H1 (cell line): ENCODE measurements around the gene PITPNB. TPM values are rescaled to one million over a fixed set of nuclear protein-coding genes. Genes with fewer than 3 reads are reported as not detected.

ENCODE experiments used
- CTCF ChIA-PET: fragments of 300-600 bp; sonication (Branson Sonifier 250); formaldehyde crosslinking; loops from one replicate; lab custom pipeline; 2021; ENCODE audit not compliant: partially characterized antibody; lab: Charles Lee
- POLR2A ChIA-PET: fragments of 300-600 bp; sonication (Branson Sonifier 250); formaldehyde crosslinking; loops from one replicate; lab custom pipeline; 2021; ENCODE audit warnings: inconsistent platforms; ENCODE audit not compliant: partially characterized antibody; lab: Charles Lee
- DNase-seq, 2 experiments: peaks; one replicate each; pipeline versions ENCODE4 v3.0.0 to v3.0.0-alpha.2; 2010 to 2022; ENCODE audit warnings: low spot score in 2 of 2, low read depth in 1 of 2, mixed read lengths in 1 of 2
- FAIRE-seq: peaks from 2 replicates; lab custom pipeline; 2011; peaks lifted over from hg19 to GRCh38; lab: Jason Lieb, UNC
- H2AFZ ChIP-seq: 2 replicates; pipeline ENCODE4 v1.8.1; 2012; ENCODE audit warnings: low read length, inconsistent platforms
- H2AK5ac ChIP-seq: 2 replicates; pipeline ENCODE4 v1.6.1; 2013; ENCODE audit warnings: low read depth, low read length
- H2BK120ac ChIP-seq: replicated peaks from 2 replicates; pipeline ENCODE3; 2013; ENCODE audit warnings: low read depth, low read length, inconsistent platforms
- H2BK12ac ChIP-seq: 2 replicates; pipeline ENCODE4 v1.6.1; 2013; ENCODE audit warnings: low read depth, low read length
- H2BK15ac ChIP-seq: 2 replicates; pipeline ENCODE4 v1.6.1; 2013; ENCODE audit warnings: low read length
- H2BK20ac ChIP-seq: 2 replicates; pipeline ENCODE4 v1.6.1; 2013; ENCODE audit warnings: low read length
- H2BK5ac ChIP-seq: 2 replicates; pipeline ENCODE4 v1.6.1; 2013; ENCODE audit warnings: low read depth, low read length
- H3K14ac ChIP-seq: 2 replicates; pipeline ENCODE4 v1.6.1; 2013; ENCODE audit warnings: inconsistent platforms; ENCODE audit not compliant: insufficient read length
- H3K18ac ChIP-seq: 2 replicates; pipeline ENCODE4 v1.6.1; 2013; ENCODE audit warnings: low read length; ENCODE audit errors: extremely low read depth
- H3K23ac ChIP-seq: 2 replicates; pipeline ENCODE4 v1.6.1; 2013; ENCODE audit warnings: inconsistent platforms; ENCODE audit not compliant: insufficient read length
- H3K23me2 ChIP-seq: 2 replicates; pipeline ENCODE4 v1.6.1; 2013; ENCODE audit warnings: low read depth, low read length
- H3K27ac ChIP-seq: 2 replicates; pipeline ENCODE4 v1.6.1; 2011; ENCODE audit warnings: low read depth, low read length, inconsistent platforms
- H3K27me3 ChIP-seq, 4 experiments: replicated peaks in 1 of 4; 1 replicate in 1 of 4; 2 replicates in 3 of 4; pipeline versions ENCODE4 v1.6.1 to v1.8.1; 2011 to 2013; ENCODE audit warnings: low read length in 3 of 4, mild to moderate bottlenecking in 3 of 4, inconsistent platforms in 2 of 4, mixed read lengths in 2 of 4, moderate library complexity in 1 of 4; ENCODE audit not compliant: control insufficient read depth in 3 of 4, insufficient read depth in 3 of 4; ENCODE audit errors: extremely low read depth in 1 of 4
- H3K36me3 ChIP-seq, 4 experiments: 2 replicates each; pipeline versions ENCODE4 v1.6.1 to v1.8.1; 2011 to 2013; ENCODE audit warnings: mild to moderate bottlenecking in 4 of 4, low read length in 3 of 4, moderate library complexity in 2 of 4, control low read depth in 1 of 4, inconsistent platforms in 1 of 4; ENCODE audit not compliant: insufficient read depth in 4 of 4, control insufficient read depth in 2 of 4
- H3K4ac ChIP-seq: replicated peaks from 2 replicates; pipeline ENCODE3; 2013; ENCODE audit warnings: low read length, low read depth, mixed read lengths, inconsistent platforms; ENCODE audit not compliant: insufficient read length
- H3K4me1 ChIP-seq, 4 experiments: replicated peaks in 1 of 4; 1 replicate in 1 of 4; 2 replicates in 3 of 4; pipeline versions ENCODE4 v1.6.1 to v1.8.1; 2011 to 2013; ENCODE audit warnings: low read length in 3 of 4, inconsistent platforms in 2 of 4, mixed read lengths in 1 of 4; ENCODE audit not compliant: insufficient read depth in 4 of 4, control insufficient read depth in 3 of 4
- H3K4me2 ChIP-seq, 2 experiments: 2 replicates each; pipeline versions ENCODE4 v1.6.1 to v1.8.1; 2011 to 2013; ENCODE audit warnings: low read depth in 2 of 2, low read length in 2 of 2, control low read depth in 1 of 2, inconsistent platforms in 1 of 2, mild to moderate bottlenecking in 1 of 2; ENCODE audit not compliant: insufficient read depth in 1 of 2
- H3K4me3 ChIP-seq, 4 experiments: fragments of 200-600, 300-600 bp in 1 of 4; sonication (generic), shearing (Covaris generic), sonication (Bioruptor Twin) in 1 of 4; 2 replicates each; pipeline versions ENCODE4 v1.5.1 to v1.8.1; 2011 to 2016; ENCODE audit warnings: low read length in 4 of 4, low read depth in 3 of 4, control low read depth in 2 of 4, inconsistent platforms in 2 of 4, mild to moderate bottlenecking in 2 of 4, mixed read lengths in 1 of 4, moderate library complexity in 1 of 4; ENCODE audit not compliant: insufficient read depth in 2 of 4; ENCODE audit errors: extremely low read depth in 1 of 4
- H3K56ac ChIP-seq: replicated peaks from 2 replicates; pipeline ENCODE3; 2013; ENCODE audit warnings: low read depth, mild to moderate bottlenecking, mixed read lengths, low read length, inconsistent platforms; ENCODE audit not compliant: insufficient read length
- H3K79me1 ChIP-seq: 2 replicates; pipeline ENCODE4 v1.6.1; 2013; ENCODE audit warnings: low read depth, low read length, control low read depth
- H3K79me2 ChIP-seq, 2 experiments: 2 replicates each; pipeline versions ENCODE4 v1.6.1 to v1.8.1; 2012 to 2013; ENCODE audit warnings: low read length in 2 of 2, mild to moderate bottlenecking in 2 of 2, inconsistent platforms in 1 of 2; ENCODE audit not compliant: insufficient read depth in 2 of 2, control insufficient read depth in 1 of 2
- H3K9ac ChIP-seq, 4 experiments: replicated peaks in 1 of 4; 1 replicate in 1 of 4; 2 replicates in 3 of 4; pipeline versions ENCODE4 v1.6.1 to v1.8.1; 2011 to 2013; ENCODE audit warnings: low read depth in 3 of 4, low read length in 3 of 4, control low read depth in 2 of 4, mild to moderate bottlenecking in 2 of 4, moderate library complexity in 2 of 4, inconsistent platforms in 1 of 4; ENCODE audit errors: extremely low read depth in 1 of 4
- H3K9me3 ChIP-seq, 2 experiments: 2 replicates each; pipeline versions ENCODE4 v1.6.1 to v1.8.1; 2012 to 2013; ENCODE audit warnings: mild to moderate bottlenecking in 2 of 2, moderate library complexity in 2 of 2, control low read depth in 1 of 2, inconsistent platforms in 1 of 2, low read depth in 1 of 2, low read length in 1 of 2, mixed read lengths in 1 of 2; ENCODE audit not compliant: insufficient read depth in 2 of 2
- H4K20me1 ChIP-seq, 2 experiments: replicated peaks in 1 of 2; 2 replicates each; pipeline versions ENCODE3 to v1.8.1; 2011 to 2013; ENCODE audit warnings: inconsistent platforms in 2 of 2, low read length in 2 of 2, mild to moderate bottlenecking in 1 of 2; ENCODE audit not compliant: insufficient read depth in 2 of 2, control insufficient read depth in 1 of 2
- H4K5ac ChIP-seq: 2 replicates; pipeline ENCODE4 v1.6.1; 2013; ENCODE audit warnings: low read length, low read depth, mixed read lengths, inconsistent platforms; ENCODE audit not compliant: insufficient read length
- H4K8ac ChIP-seq: 2 replicates; pipeline ENCODE4 v1.8.0; 2013; ENCODE audit warnings: mild to moderate bottlenecking, moderate library complexity, low read length, inconsistent platforms; ENCODE audit not compliant: insufficient read depth; ENCODE audit errors: extremely low read depth
- H4K91ac ChIP-seq: replicated peaks from 2 replicates; pipeline ENCODE3; 2013; ENCODE audit warnings: low read length, mixed read lengths, inconsistent platforms; ENCODE audit not compliant: insufficient read length
- CEBPB ChIP-seq: IDR thresholded peaks from 2 replicates; pipeline ENCODE4 v1.6.1; 2012; ENCODE audit warnings: low read depth, low read length
- EZH2 ChIP-seq: fragments of 200-600 bp; sonication (generic); IDR thresholded peaks from 2 replicates; pipeline ENCODE4 v1.7.1; 2012; ENCODE audit warnings: low read depth, mild to moderate bottlenecking, moderate library complexity, low read length, inconsistent platforms; ENCODE audit not compliant: severe bottlenecking
- JUND ChIP-seq: IDR thresholded peaks from 2 replicates; pipeline ENCODE4 v1.6.1; 2011; ENCODE audit warnings: mild to moderate bottlenecking, improper control_type of control experiment, low read length
- RXRA ChIP-seq: IDR thresholded peaks from 2 replicates; pipeline ENCODE4 v1.6.1; 2011; ENCODE audit warnings: low read depth, mild to moderate bottlenecking, low read length, moderate library complexity; ENCODE audit not compliant: insufficient read depth
- SIN3A ChIP-seq, 2 experiments: IDR thresholded peaks in 1 of 2; conservative IDR thresholded peaks in 1 of 2; 2 replicates each; pipeline ENCODE4 v1.6.1; 2011 to 2012; ENCODE audit warnings: low read length in 2 of 2, improper control_type of control experiment in 1 of 2, low read depth in 1 of 2, mild to moderate bottlenecking in 1 of 2
- TAF1 ChIP-seq: IDR thresholded peaks from 2 replicates; pipeline ENCODE4 v1.6.1; 2011; ENCODE audit warnings: mild to moderate bottlenecking, low read depth, low read length
- USF2 ChIP-seq: IDR thresholded peaks from 2 replicates; pipeline ENCODE4 v1.6.1; 2011; ENCODE audit warnings: low read length, improper control_type of control experiment
- WGBS, 2 experiments: shearing (Covaris generic) in 1 of 2; methylation state at CpG; one replicate each; pipeline versions ENCODE4 v1.1.6 to v1.1.7; 2013 to 2015; ENCODE audit warnings: low lambda C conversion rate in 2 of 2, mixed read lengths in 2 of 2, inconsistent platforms in 1 of 2, low coverage in 1 of 2, missing lambda C conversion rate in 1 of 2; ENCODE audit not compliant: insufficient replicate concordance in 2 of 2, insufficient coverage in 1 of 2, insufficient read length in 1 of 2; ENCODE audit errors: extremely low coverage in 1 of 2, missing lambda C conversion rate in 1 of 2; 5-methylcytosine and 5-hydroxymethylcytosine counted together
- polyA plus RNA-seq, 7 experiments: library from polyadenylated mRNA; depleted of rRNA in 3 of 7; stranded (reverse) in 5 of 7; unstranded in 2 of 7; fragments of >200 nt in 5 of 7; fragments of 200-250 nt in 2 of 7; gene quantifications; 1 replicate in 5 of 7; 2 replicates in 1 of 7; 4 replicates in 1 of 7; pipeline versions ENCODE4 v1.2.1 to v1.2.3, GENCODE V29; 2011 to 2013; ENCODE audit warnings: missing spikeins in 2 of 7, mixed read lengths in 2 of 7
- total RNA-seq: library from RNA; stranded (reverse); fragmentation: NEBNext Ultra II Directional; extraction: Animal tissue kit (Norgen Biotek cat#: 25700); gene quantifications from 2 replicates; pipeline ENCODE4 v1.2.1, GENCODE V29; 2021
- TF ChIP-seq, protein P1 (sequence below), 3 experiments: IDR thresholded peaks; 1 replicate in 2 of 3; 2 replicates in 1 of 3; pipeline versions ENCODE4 v1.5.1 to v1.6.1; 2011; ENCODE audit warnings: low read length in 3 of 3, mild to moderate bottlenecking in 3 of 3, inconsistent platforms in 2 of 3, low read depth in 1 of 3, moderate library complexity in 1 of 3; ENCODE audit not compliant: insufficient read depth in 1 of 3; ENCODE audit errors: control extremely low read depth in 1 of 3

PITPNB gene
- total and polyA plus RNA-seq, 2 of the 8 experiments (the other 6 are each of a cell fraction or from before 2014, with no cell fraction given), result 24.6 to 89.3 TPM

DNA sequence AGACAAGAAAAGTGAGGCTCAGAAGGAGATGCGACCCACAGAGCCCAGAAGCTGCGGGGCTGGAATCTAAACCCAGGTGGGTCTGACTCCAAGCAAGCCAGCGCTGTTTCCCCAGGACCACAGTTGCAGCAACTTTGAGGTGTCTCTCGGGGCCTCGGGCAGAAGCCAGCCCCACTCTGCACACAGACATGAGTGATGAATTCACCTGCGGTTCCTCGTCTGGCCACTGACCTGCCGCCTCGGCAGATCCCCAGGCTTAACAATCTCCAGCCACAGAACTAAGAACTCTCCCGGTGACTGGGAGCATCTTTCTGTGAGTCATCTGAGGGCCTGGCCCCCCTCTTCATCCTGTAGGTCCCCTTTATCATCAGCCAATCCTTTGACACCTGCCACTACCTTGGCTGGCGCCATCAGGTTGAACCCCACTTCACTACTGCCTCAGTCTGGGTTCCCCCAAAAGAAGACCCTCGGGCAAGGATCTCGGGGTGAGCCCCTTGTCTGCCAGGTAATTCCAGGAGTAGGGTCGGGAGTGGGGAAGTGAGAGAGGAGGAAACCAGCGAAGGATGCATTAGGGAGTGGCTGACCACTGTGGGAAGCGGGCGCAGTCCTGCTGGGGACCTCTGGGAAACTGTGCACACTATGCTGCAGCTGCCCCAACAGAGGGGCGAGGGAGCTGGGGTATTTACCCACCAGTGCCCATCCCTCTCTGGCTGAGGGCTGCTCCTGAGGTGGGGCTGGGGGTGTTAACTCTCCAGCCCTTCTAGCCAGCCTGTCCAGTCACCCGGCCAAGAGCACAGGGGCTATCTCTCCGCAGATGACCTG is 84.5 kb downstream of the PITPNB start:
- peaks cover 3 to 8% (median 6%) of the 10 kb centered on the region in 4 experiments for H3K4me1 ChIP-seq
- no peak overlapping the region for H3K23ac ChIP-seq
- FAIRE-seq, result no peak
- 0 out of 7 replicates have a peak, but pooled peaks cover 0 to 2% (median 0%) of the 10 kb centered on the region in 4 experiments for H3K27me3 ChIP-seq
- peak overlapping the region; percentile 70; the same call in 1 of the 2 replicates for H2BK12ac ChIP-seq
- no peaks in the 10 kb centered on the region for H3K36me3 ChIP-seq
- H3K4me2 ChIP-seq, result no peak overlapping the region
- no peak overlapping the region for H2AK5ac ChIP-seq
- H3K4me3 ChIP-seq, result no peak overlapping the region
- no peaks in the 10 kb centered on the region for H4K20me1 ChIP-seq
- H3K14ac ChIP-seq, result no peak overlapping the region
- ChIA-PET POLR2A (no interaction called here), CTCF (interaction anchor here (0.6 kb wide), 1 partner anchor 7 kb away, joined by 3 read pairs; no protein-coding TSS in a partner anchor)
- 86% methylated on average over 19 of the region's 20 CpGs; no CpG with 5 or more reads in 1 of the 2 experiments for WGBS, 2 experiments
- no peak overlapping the region for H4K5ac ChIP-seq
- H3K79me2 ChIP-seq, result no peaks in the 10 kb centered on the region
- DNase-seq, result no peak
- no peak overlapping the region for H4K91ac ChIP-seq
- no peak overlapping the region for H2BK120ac ChIP-seq
- peaks cover 0 to 3% of the 10 kb centered on the region in 2 experiments; a peak in 1 of 4 replicates for H3K9me3 ChIP-seq
- no peaks in the 10 kb centered on the region for H3K79me1 ChIP-seq
- H3K18ac ChIP-seq, result no peak overlapping the region
- H3K56ac ChIP-seq, result no peak overlapping the region
- H4K8ac ChIP-seq, result no peak overlapping the region
- peak overlapping the region; percentile 15; the same call in 1 of the 2 replicates for H2BK20ac ChIP-seq
- H3K9ac ChIP-seq, result no peak overlapping the region
- H3K23me2 ChIP-seq, result no peaks in the 10 kb centered on the region
- H3K27ac ChIP-seq, result no peak overlapping the region
- no peak overlapping the region for H2BK5ac ChIP-seq
- H3K4ac ChIP-seq, result no peak overlapping the region
- H2BK15ac ChIP-seq, result no peak overlapping the region
- H2AFZ ChIP-seq, result no peak overlapping the region
- TF ChIP-seq JUND (no peak), RXRA (no peak), TAF1 (no peak), CEBPB (no peak), SIN3A (conservative IDR thresholded peaks at IDR 0.05 in 1 of 2, IDR thresholded peaks at IDR 0.05 in 1 of 2; ENCODE audit: low read depth in 1 of 2, low read length in 2 of 2) (no peak), EZH2 (no peak), USF2 (no peak)
- TF ChIP-seq, protein P1, sequence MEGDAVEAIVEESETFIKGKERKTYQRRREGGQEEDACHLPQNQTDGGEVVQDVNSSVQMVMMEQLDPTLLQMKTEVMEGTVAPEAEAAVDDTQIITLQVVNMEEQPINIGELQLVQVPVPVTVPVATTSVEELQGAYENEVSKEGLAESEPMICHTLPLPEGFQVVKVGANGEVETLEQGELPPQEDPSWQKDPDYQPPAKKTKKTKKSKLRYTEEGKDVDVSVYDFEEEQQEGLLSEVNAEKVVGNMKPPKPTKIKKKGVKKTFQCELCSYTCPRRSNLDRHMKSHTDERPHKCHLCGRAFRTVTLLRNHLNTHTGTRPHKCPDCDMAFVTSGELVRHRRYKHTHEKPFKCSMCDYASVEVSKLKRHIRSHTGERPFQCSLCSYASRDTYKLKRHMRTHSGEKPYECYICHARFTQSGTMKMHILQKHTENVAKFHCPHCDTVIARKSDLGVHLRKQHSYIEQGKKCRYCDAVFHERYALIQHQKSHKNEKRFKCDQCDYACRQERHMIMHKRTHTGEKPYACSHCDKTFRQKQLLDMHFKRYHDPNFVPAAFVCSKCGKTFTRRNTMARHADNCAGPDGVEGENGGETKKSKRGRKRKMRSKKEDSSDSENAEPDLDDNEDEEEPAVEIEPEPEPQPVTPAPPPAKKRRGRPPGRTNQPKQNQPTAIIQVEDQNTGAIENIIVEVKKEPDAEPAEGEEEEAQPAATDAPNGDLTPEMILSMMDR (IDR thresholded peaks at IDR 0.05; ENCODE audit: control extremely low read depth in 1 of 3, insufficient read depth in 1 of 3, low read depth in 1 of 3, low read length in 3 of 3), result no peak
